Measurements from ENCODE around the gene GPC6.

DNA sequence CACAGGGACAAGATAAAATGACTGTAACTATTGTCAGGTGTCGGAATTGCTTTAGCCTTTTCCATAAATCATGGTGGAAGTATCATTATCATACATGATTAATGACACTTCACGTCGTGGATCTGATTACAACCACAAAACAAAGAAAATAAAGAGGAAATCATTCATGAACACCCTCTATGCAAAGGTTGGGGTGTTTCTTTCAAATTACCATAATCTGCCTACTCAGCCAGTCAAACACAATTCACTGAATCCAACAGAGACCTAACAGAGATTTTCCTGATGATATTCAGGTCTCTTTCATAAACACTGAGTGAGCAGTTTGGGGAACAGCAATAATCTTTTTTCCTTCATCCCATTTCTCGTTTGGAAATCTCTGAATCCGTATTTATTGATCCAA is 627.3 kb downstream of the GPC6 start:
- TF ChIP-seq CTCF (optimal IDR thresholded peaks at IDR 0.05 in 1 of 3, IDR thresholded peaks at IDR 0.05 in 1 of 3, conservative IDR thresholded peaks at IDR 0.05 in 1 of 3; ENCODE audit: extremely low read depth in 1 of 3, insufficient read depth in 2 of 3, low read length in 3 of 3) (no peak), EZH2 (IDR thresholded peaks at IDR 0.05; ENCODE audit: low read length) (no peak)

Data from keratinocyte (primary cell).